ENCODE results near the gene SELENON. TPM values are rescaled to one million over a fixed set of nuclear protein-coding genes. Genes with fewer than 3 reads are reported as not detected.

Gene SELENON
- total RNA-seq, 1 donor from 2014 or later: 29.5 TPM

GRCh38 chr1:25864434-25864833, 64.4 kb downstream of the SELENON start:
- DNase-seq: no peak

- DNase-seq: no peak
Observed at GRCh38 chr1:25866288-25866687, 66.3 kb downstream of the SELENON start.

- DNase-seq: no peak
Observed at GRCh38 chr1:25867210-25867991, 67.4 kb downstream of the SELENON start.

Other genes with a start within 250 kb of the SELENON start
- gene MAN1C1, start 183.4 kb upstream of the SELENON start, total RNA-seq: 8.7 TPM
- gene MTFR1L, start 19.8 kb downstream of the SELENON start, total RNA-seq: 51.1 TPM
- gene AUNIP, start 59.3 kb downstream of the SELENON start, total RNA-seq: 0.41 TPM
- 6.5 TPM for gene PAQR7, start 75.5 kb downstream of the SELENON start, total RNA-seq
- gene STMN1, start 106.2 kb downstream of the SELENON start, total RNA-seq: 86.0 TPM
- 20.2 TPM for gene PAFAH2, start 197.9 kb downstream of the SELENON start, total RNA-seq
- gene EXTL1, start 221.6 kb downstream of the SELENON start, total RNA-seq: 5.4 TPM
- 1.2 TPM for gene SLC30A2, start 245.9 kb downstream of the SELENON start, total RNA-seq

All from tongue (tissue), 2 donors.